HT-29 (cell line): Measurements from ENCODE around the gene COX17. TPM values are rescaled to one million over a fixed set of nuclear protein-coding genes. Genes with fewer than 3 reads are reported as not detected.
"Not testable (repeated sequence)": the region's sequence is repeated elsewhere in the genome, so short reads cannot be mapped to it uniquely, and the experiment has no call there.

ENCODE experiments used
- DNase-seq: peaks from one replicate; pipeline ENCODE4 v3.0.0-alpha.2; 2015; ENCODE audit warnings: low spot score
- total RNA-seq: library from RNA; depleted of rRNA; stranded (reverse); fragments of >200 nt; shearing (Covaris generic); gene quantifications from 2 replicates; pipeline ENCODE4 v1.2.3, GENCODE V29; 2014; rRNA removed

The COX17 gene, protein sequence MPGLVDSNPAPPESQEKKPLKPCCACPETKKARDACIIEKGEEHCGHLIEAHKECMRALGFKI
- total RNA-seq: 107 and 118 TPM in 2 replicates

GRCh38 chr3:119676771-119677640 lies at the start of gene COX17:
Gene COX17, minus strand, starts transcription at chr3:119677406. Its CDS starts 96 bp downstream, at chr3:119677310.
- DNase-seq: peak; percentile 99

GRCh38 chr3:119726909-119727308 lies 49.7 kb upstream of the COX17 start:
- no peak for DNase-seq

- DNase-seq: no peak
These were observed 45.8 kb upstream of the COX17 start for GRCh38 chr3:119723022-119723421.

DNA sequence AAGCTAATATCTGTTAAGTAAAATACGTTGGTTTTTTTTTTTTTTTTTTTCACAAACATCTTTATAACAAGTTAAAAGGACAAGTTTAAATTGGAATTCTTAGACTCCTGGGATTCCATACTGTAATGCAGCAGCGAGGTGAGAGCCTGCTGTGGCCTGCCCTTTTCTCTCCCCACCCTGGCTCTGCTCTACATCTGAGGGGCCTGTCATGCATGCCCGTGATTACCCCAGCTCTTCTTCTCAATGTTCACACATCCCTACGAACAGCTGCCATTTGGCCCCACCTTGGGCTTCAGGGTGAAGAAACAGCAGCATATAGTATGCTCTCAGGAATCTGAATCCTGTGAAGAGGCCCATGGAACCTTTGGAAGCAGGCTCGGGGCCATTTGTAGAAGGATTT lies 40.3 kb upstream of the COX17 start:
- DNase-seq: no peak

- no peak for DNase-seq
These were observed 39.8 kb upstream of the COX17 start for GRCh38 chr3:119716998-119717397.

- no peak for DNase-seq
These were observed 37.9 kb upstream of the COX17 start for GRCh38 chr3:119715105-119715504.

GRCh38 chr3:119703820-119704531 lies 26.8 kb upstream of the COX17 start:
- no peak for DNase-seq

GRCh38 chr3:119702530-119703527 lies 25.6 kb upstream of the COX17 start, which contains the start of gene CFAP91:
Gene CFAP91, plus strand, starts transcription at chr3:119703022. Its CDS starts 77 bp downstream, at chr3:119703099.
- DNase-seq: no peak

- DNase-seq: no peak
These were observed 23.9 kb upstream of the COX17 start for GRCh38 chr3:119700920-119701734.

DNA sequence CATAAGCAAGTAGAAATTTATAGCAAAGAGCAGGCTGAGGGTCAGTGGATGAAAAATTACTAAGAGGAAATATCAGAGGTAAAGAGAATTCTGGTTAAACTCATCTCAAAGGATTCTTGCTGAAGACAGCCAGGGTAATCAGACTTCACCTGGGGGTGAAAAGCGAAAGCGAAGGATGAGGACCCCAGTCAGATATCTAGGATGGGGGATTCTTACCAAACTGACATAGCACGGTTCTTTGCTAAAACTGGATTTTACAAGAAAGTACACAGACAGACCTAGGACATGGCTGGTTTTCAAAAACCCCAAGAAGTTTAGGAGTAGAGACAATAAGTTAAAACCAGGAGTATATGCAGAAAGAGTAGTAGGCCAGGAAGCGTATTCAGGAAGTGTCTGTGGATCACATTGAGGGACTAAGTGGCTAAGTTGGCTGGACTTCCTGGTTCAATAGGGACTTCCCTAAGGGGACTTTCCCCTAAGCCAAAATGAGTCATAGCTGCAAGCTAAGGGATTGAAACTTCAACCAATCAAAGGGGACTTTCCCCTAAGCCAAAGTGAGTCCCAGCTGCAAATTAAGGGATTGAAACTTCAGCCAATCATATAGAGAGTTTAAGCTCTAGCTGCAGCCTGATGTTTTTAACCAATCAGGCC lies 23.2 kb upstream of the COX17 start:
- peak; percentile 30 for DNase-seq

GRCh38 chr3:119697394-119697793 lies 20.2 kb upstream of the COX17 start:
- DNase-seq: no peak

- DNase-seq: peak; percentile 33
These were observed 18.3 kb upstream of the COX17 start for GRCh38 chr3:119695480-119695879.

DNA sequence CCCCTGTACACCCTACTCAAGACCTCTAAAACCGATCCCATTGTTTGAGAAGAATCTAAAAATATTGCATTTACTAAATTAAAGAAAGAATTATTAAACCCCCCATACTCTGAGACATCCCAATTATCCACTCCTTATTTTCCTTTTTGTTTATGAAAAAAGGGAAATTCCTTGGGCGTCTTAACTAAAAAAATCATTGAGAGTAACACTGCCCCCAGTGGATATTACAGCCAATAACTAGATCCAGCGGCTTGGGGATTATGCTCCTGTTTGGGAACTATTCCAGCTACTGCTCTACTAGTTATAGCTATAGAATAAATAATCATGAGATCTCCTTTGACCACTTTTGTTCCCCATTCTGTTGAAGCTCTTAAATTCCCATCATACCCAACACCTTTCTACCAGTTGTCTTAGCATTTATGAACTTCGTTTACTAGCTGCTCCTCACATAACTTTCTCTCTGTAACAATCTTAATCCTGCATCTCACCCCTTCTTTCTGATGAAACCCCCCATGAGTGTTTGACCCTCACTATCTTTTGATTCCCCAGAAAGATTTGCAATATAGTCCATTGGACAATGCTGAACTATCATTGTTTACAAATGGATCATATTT lies 12.9 kb upstream of the COX17 start:
- DNase-seq: peak; percentile 26

GRCh38 chr3:119683421-119683820 lies 6.2 kb upstream of the COX17 start:
- DNase-seq: no peak

GRCh38 chr3:119681279-119681678 lies 4.1 kb upstream of the COX17 start:
- peak; percentile 68 for DNase-seq

- DNase-seq: no peak
These were observed 2.7 kb upstream of the COX17 start for GRCh38 chr3:119679874-119680273.

- not testable (repeated sequence) for DNase-seq
These were observed 1.0 kb upstream of the COX17 start for GRCh38 chr3:119678209-119678608.

DNA sequence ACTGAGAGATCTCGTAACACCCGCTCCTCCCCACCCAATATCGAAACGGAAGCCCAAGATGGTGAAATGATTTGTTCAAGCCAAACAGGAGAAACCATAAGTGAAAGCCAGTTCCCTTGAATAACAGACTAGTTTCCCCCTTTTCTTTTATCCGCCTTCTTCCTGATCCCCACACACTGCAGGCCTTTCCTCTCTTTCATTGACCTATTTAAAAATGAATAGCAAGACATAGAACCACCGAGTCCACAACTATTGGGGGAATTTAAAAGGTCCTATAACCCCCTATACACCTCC lies 382 bp upstream of the COX17 start:
- no peak for DNase-seq

GRCh38 chr3:119676020-119676419 lies 1.2 kb downstream of the COX17 start:
- DNase-seq: no peak
